NCI-H128 (cell line): ENCODE results near the gene RIOK1.

ENCODE experiments used
- DNase-seq: peaks from one replicate; lab custom pipeline; 2025; ENCODE audit not compliant: unreplicated experiment; lab: John Stamatoyannopoulos, UW

The RIOK1 gene

DNA sequence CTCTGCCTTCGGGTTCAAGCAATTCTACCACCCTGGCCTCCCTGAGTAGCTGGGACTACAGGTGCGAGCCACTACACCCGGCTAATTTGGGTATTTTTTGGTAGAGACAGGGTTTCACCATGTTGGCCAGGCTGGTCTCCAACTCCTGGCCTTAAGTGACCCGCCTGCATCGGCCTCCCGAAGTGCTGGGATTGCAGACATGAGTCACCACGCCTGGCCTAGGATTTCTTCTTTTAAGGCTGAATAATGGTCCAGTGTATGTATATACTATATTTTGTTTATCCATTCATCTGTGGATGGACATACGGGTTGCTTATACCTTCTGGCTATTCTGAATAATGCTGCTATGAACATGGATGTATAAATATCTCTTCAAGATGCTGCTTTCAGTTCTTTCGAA, 17.1 kb downstream of the RIOK1 start:
- DNase-seq = no peak

DNA sequence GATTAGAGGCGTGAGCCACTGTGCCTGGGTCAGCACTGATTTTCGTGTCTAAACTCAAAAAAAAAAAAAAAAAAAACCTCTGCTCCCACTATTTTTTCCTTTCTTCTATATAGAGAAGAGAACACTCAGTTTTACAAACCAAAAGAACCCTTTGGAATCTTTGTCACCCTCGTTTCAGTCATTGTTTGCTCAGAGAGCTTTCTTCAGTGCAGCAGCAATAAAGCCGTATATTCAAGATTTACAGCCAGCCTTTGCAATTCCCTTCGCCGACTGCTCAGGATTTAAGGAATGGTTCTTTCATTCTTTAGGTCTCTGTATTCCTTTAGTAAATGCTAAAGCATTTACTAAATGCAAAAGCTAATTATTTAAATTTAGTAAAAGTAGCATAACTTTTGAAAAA, 20.1 kb downstream of the RIOK1 start:
- DNase-seq = no peak

GRCh38 chr6:7410851-7411250, 21.2 kb downstream of the RIOK1 start:
- DNase-seq = no peak

- no peak for DNase-seq
These were observed 21.7 kb downstream of the RIOK1 start for GRCh38 chr6:7411328-7411727.

DNA sequence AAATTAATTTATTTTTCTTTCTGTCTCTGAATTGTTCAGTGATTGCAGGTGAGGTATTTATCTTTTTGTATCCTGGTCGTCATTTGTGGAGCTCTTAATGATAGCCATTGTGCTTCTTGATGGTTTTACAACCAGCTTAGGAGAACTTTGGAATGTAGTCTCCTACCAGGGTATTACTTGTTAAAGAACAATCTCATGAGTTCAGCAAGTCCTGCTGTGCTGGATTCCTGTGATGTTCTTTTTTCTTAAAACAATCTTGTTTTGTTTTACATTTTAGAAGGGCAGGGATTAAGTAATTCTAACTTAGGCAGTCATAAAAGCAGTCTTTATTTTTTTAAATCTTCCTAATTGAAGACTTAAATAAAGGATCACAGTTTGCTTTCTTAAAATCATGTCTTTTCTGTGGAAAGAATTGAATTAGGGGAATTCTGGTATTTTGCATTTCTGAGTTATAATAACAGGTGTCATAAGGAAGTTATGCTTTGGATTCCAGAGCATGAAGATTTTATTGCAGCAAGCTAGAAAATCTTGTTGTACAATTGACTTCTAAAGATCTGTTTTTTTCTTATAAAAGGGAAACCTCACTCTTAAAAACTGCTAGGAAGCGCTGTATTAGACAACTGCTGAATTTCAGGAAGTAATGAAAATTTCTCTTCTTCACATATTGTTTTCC, 23.7 kb downstream of the RIOK1 start:
- no peak for DNase-seq

DNA sequence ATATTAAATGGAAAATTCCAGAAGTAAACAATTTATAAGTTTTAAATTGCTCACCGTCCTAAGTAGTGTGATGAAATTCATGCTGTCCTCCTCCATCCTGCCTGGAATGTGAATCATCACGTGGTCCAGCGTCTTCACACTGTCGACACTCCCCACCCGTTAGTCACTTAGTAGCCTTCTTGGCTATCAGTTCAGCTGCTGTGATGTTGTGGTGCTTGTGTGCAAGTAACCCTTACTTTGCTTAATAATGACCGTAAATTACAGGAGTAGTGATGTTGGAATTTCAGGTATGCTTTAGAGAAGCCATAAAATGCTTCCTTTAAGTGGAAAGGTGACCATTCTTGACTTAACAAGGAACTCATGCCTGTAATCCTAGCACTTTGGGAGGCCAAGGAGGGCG, 25.2 kb downstream of the RIOK1 start:
- no peak for DNase-seq

- no peak for DNase-seq
These were observed 28.1 kb downstream of the RIOK1 start for GRCh38 chr6:7417684-7418083.

GRCh38 chr6:7418238-7418905, 28.8 kb downstream of the RIOK1 start:
- no peak for DNase-seq

- no peak for DNase-seq
These were observed 29.5 kb downstream of the RIOK1 start for GRCh38 chr6:7419065-7419464.

- no peak for DNase-seq
These were observed 31.5 kb downstream of the RIOK1 start for GRCh38 chr6:7421066-7421465.

GRCh38 chr6:7424058-7424457, 34.5 kb downstream of the RIOK1 start:
- DNase-seq = no peak

- no peak for DNase-seq
These were observed 35.6 kb downstream of the RIOK1 start for GRCh38 chr6:7424967-7425807.

DNA sequence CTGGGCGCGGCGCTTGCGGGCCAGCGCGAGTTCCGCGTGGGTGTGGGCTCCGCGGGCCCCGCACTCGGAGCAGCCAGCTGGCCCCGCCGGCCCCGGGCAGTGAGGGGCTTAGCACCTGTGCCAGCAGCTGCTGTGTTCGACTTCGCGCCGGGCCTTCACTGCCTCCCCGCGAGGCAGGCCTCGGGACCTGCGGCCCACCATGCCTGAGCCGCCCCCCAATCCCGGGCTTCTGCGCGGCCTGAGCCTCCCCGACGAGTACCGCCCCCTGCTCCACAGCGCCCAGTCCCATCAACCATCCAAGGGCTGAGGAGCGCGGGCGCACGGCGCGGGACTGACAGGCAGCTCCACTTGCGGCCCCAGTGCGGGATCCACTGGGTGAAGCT, 36.2 kb downstream of the RIOK1 start:
- DNase-seq = no peak

DNA sequence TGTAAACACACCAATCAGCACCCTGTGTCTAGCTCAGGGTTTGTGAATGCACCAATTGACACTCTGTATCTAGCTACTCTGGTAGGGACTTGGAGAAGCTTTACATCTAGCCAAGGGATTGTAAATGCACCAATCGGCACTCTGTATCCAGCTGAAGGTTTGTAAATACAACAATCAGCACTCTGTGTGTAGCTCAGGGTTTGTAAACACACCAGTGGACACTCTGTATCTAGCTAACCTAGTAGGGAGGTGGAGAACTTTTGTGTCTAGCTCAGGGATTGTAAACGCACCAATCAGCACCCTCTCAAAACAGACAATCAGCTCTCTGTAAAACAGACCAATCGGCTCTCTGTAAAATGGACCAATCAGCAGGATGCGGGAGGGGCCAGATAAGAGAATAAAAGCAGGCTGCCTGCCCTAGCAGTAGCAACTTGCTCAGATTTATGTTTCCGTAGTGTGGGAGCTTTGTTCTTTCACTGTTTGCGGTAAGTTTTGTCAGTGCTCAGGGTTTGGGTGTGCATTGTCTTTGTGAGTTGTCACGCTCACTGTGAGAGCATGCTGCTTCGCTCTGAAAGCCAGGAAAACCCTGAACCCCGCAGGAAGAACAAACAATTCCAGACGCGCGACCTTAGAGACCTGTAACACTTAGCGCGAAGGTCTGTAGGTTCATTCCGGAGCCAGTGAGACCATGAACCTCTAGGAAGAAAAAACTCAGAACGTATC, 37.0 kb downstream of the RIOK1 start:
- no peak for DNase-seq

DNA sequence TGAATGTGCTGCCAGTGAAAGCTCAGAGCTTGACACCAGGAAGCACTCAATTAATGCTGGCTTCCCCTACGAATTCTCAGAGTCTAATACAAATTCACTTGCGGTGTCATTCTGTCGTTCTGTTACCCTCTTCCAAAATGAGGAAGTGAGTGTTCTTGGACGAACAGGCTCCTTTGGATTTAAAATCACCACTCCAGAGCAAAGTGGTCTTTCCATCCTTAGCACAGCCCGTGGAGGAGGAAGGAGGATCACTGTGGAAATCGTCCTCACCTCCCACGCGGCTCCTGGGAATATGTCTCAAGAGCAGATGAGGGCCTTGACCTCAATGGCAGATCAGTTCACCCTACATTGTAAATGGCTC, 41.7 kb downstream of the RIOK1 start:
- no peak for DNase-seq

DNA sequence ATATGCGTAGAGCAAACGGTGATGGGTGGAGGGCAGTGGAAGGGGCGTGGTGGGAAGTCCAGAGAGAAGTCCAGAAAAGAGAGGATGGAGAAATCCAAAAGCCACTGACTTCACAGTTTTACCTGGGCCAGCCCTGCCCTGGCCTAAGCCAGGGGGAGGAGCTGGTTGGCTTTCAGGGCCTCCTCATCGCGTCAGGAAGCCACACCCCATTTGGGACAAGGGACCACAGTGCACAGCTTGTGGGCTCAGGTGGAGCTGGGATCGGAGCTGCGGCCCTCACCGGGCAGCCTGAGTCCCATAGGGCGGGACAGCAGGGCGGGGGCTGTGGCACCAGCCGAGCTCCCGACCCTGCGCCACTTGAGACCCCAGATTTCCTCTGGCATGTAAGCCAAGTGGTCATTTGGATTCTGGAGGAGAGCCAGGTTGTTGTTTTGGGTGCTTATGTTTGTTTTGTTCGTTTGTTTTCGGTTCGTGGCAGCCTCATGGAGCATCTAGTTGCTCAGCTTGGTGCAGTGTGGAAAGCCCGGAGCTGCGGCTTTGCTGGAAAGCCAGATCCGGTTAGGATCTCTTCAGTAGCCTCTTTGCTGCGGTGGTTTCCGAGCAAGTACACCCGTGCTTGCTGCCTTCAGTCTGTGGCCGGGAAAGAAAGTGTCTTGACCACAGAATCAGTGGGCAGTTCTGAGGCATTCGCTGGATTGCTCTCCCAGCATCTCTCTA, 42.2 kb downstream of the RIOK1 start:
- no peak for DNase-seq

DNA sequence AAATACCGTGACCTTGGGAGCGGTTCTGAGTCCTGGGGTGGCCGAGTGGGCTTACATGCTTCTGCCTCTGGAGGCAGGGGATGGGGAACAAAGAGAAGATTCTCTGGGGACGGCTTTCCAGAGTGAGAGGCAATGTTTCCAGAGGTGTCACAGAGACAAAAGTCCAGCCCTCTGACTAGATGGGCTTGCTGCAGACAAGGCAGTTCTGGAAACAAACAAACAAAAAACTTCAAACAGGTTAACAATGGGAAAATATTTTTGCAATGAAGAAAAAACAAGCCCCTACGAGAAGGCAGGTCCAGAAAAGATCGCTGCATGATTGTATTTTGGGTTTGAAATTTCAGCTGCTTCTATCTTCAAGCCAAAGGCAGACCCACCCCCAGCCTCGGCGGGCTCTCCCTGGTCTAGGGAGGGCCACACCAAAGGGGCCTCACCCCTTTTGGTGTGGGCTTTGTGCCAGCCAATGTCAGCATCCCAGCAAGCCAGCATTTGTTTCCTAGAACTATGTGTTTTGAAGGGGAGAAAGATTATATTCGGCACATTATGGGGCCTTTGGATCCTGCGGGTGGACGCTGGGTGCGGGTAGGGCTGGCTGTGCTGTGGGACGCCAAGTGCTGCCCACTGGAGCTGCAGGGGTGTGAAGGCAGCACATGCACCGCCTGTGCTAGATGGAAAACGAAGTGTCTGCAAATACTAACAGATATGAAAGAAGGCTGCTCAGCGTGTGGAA, 42.9 kb downstream of the RIOK1 start:
- DNase-seq = no peak

DNA sequence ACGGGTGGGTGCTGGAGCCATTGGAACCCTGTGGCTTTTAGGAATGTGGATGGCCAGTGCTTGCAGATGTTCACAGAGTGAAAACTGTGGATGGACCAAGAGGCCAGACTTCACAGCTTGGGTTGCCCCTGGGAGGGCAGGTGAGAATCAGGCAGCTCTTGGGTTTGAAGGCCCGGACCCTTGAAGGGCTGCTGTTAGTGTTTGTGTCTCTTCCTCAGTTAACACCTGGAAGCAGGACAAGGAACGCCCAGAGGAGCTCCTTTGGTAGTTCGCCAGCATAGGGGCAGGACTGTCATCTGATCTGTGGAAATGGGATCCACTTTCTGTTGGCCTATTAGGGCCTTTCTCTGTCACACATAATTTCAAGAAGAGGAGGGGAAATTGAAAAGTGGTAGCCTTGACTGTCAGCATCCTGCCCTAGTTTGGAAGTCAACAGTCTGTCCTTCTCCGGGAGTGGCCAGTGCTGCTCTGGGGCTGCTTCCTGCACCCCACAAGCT, 43.6 kb downstream of the RIOK1 start:
- DNase-seq = no peak

- no peak for DNase-seq
These were observed 45.1 kb downstream of the RIOK1 start for GRCh38 chr6:7434672-7435071.

DNA sequence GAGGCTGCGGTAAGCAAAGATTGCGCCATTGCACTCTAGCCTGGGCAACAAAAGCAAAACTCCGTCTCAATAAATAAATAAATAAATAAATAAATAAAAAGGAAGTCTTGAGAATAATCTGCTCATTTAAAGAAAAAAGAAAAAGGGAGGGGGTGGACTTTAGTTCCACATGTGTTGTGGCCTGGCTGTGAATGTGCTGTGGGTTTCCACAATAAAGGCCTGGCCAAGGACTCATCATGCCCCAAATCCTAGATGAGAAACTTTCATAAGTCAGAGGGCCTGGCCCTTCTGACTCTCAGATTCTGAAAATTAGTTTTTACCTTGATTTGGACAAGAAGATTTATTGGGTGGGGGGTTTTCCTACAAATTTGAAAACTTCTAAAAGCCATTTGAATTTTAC, 48.4 kb downstream of the RIOK1 start:
- no peak for DNase-seq
